Measurements from ENCODE around the gene AK4.

The AK4 gene

DNA sequence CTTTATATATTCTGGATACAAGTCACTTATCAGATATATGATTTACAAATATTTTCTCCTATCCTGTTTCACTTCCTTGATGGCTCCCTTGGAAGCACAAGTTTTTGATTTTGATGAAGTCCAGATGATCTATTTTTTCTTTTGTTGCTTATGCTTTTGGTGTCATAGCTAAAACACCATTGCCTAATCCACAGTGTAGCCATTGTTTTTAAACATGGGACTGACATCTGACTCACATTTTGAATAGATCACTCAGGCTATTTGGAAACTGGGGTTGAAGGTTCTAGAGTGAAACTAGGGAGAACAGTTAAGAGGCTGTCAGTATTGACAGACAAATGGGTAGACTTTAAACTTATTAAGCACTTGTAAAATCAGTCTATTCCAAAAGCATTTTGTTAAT, 16.6 kb downstream of the AK4 start:
- H3K36me3 Mint-ChIP-seq, result peaks cover 15% of the 10 kb centered on the region
- no peak overlapping the region for H3K27ac Mint-ChIP-seq
- H3K9me3 Mint-ChIP-seq, result no peaks in the 10 kb centered on the region
- H3K4me3 Mint-ChIP-seq, result no peak overlapping the region
- H3K4me1 Mint-ChIP-seq, result peaks cover 6% of the 10 kb centered on the region
- DNase-seq (ENCODE audit: low spot score in 2 of 2) (no peak), ATAC-seq (no peak)

DNA sequence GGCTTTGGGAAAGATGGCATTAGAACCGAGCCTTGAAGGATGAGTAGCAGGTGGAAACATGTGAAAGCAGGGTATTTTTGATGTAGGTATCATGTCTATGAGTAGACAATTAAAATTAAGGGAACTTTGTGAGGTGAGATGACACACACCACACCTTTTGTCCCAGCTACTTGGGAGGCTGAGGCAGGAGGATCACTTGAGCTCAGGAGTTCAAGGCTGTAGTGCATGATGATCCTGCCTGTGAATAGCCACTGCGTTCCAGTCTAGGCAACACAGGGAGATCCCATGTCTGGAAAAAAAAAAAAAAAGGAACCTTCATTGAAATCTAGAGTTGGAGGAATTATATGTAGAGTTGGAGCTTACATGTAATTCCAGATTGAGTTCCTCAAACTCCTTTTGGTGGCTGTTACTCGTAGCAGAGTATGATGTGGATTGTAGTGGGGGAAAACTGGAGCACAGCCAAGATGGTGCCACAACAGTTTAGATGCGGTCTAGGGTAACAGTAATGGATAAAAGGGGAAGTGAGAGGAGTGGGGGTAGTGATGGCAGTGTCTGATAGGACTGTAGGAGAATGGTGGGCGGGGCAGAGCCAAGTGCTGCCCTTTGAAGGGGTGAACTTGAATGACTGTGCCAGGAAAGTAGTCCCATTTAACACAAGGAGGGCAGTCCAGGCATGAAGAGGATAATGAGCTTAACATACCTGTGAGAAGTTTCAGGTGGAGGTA, 17.4 kb downstream of the AK4 start:
- Mint-ChIP-seq H3K4me3 (no peak overlapping the region), H3K36me3 (peaks cover 18% of the 10 kb centered on the region), H3K4me1 (peaks cover 6% of the 10 kb centered on the region), H3K27ac (no peak overlapping the region), H3K9me3 (no peaks in the 10 kb centered on the region)
- ATAC-seq, result no peak
- DNase-seq (ENCODE audit: low spot score in 2 of 2), result no peak

DNA sequence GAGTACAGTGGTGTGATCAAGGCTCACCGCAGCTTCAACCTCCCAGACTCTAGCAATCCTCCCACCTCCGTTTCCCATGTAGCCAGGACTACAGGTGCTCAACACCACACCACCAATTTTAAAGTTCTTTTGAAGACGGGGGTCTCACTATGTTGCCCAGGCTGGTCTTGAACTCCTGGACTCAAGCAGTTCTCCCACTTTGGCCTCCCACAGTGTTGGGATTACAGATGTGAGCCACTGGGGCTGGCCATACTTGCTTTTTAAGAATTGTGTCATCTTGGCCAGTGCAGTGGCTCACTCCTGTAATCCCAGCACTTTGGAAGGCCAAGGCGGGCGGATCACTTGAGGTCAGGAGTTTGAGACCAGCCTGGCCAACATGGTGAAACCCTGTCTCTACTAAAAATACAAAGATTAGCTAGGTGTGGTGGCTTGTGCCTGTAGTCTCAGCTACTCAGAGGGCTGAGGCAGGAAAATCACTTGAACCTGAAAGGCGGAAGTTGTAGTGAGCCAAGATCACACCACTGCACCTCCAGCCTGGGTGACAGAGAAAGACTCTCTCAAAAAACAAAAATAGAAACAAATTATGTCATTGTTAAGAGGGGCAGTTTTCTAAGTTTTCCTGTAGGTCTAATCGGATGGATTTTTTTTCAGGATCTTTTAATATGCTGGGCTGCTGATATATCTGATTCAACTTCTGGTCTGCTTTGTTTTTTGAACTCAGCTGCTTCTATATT, 18.7 kb downstream of the AK4 start:
- peaks cover 18% of the 10 kb centered on the region for H3K36me3 Mint-ChIP-seq
- peaks cover 6% of the 10 kb centered on the region for H3K4me1 Mint-ChIP-seq
- DNase-seq (ENCODE audit: low spot score in 2 of 2), result no peak
- ATAC-seq, result no peak
- H3K4me3 Mint-ChIP-seq, result no peak overlapping the region
- no peak overlapping the region for H3K27ac Mint-ChIP-seq
- H3K9me3 Mint-ChIP-seq, result no peaks in the 10 kb centered on the region

DNA sequence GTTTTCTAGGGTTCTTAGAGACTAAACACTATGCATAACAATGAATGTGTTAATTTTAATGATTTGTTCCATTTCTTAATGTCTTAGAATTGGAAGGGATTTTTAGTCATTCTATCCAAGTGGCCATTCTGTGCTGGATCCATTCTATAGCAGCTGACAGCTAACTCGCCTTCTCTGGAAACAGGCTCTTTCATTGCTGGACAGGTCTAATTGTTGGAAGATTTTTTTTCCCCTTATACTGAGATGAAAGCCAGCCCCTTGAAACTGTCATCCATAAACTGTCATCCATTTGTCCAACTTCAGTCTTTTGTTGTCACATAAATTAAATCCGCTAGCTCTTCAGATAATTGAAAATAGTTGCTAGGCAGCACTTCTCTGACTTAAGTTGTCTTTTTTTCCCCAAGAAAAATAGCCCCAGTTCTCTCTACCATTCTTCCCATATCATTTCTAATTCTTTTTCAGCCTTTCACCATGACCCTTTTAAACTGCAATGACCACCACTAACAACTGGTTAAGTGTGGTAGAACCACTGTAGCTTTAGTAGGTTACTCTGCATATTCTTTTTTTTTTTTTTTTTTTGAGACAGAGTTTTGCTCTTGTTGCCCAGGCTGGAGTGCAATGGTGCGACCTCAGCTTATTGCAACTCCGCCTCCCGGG, 19.7 kb downstream of the AK4 start:
- no peak overlapping the region for H3K27ac Mint-ChIP-seq
- DNase-seq (ENCODE audit: low spot score in 2 of 2) (no peak), ATAC-seq (no peak)
- peaks cover 6% of the 10 kb centered on the region for H3K4me1 Mint-ChIP-seq
- peaks cover 18% of the 10 kb centered on the region for H3K36me3 Mint-ChIP-seq
- H3K4me3 Mint-ChIP-seq, result no peak overlapping the region
- H3K9me3 Mint-ChIP-seq, result no peaks in the 10 kb centered on the region

DNA sequence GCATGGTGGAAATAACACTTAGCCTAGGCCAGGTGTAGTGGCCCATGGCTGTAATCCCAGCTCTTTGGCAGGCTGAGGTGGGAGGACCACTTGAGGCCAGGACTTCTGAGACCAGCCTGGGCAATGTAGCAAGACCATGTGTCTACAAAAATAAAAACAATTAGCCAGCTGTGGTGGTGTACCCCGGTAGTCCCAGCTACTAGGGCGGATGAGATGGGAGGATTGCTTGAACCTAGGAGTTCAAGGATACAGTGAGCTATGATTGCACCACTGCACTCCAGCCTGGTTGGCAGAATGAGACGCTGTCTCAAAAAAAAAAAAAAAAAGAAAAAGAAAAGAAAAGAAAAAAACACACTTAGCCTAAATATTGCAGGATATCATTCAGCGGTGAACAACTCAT, 20.9 kb downstream of the AK4 start:
- no peak overlapping the region for H3K4me3 Mint-ChIP-seq
- H3K36me3 Mint-ChIP-seq, result peaks cover 18% of the 10 kb centered on the region
- DNase-seq (ENCODE audit: low spot score in 2 of 2) (no peak), ATAC-seq (no peak)
- no peak overlapping the region for H3K27ac Mint-ChIP-seq
- H3K4me1 Mint-ChIP-seq, result peaks cover 6% of the 10 kb centered on the region
- H3K9me3 Mint-ChIP-seq, result no peaks in the 10 kb centered on the region

DNA sequence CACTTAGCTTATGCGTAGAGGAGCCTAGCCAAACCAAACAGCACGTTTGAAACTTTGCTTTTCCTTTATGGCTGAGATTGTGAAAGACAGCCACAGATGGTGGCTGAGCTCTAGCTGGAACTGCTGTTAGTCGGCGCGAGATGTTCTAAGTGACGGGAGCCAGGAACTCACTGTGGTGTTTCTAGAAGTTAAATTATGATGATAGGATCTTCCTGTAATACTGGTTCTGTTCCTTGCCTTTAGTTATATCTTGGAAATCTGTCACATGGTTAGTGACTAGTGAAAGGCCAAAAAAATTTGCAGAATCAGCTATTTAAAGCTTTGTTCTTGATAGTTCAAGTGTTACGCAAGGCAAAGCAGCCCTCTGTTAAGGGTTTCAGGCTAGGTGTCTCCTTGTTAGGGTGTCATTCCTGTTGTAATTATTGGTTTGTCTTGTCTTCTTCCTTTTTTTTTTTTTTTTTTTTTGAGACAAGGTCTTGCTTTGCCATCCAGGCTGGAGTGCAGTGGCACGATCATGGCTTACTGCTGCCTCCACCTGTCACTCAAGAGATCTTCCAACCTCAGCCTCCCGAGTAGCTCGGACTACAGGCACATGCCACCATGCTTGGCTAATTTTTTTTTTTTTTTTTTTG, 22.6 kb downstream of the AK4 start:
- no peaks in the 10 kb centered on the region for H3K9me3 Mint-ChIP-seq
- DNase-seq (ENCODE audit: low spot score in 2 of 2), result no peak

DNA sequence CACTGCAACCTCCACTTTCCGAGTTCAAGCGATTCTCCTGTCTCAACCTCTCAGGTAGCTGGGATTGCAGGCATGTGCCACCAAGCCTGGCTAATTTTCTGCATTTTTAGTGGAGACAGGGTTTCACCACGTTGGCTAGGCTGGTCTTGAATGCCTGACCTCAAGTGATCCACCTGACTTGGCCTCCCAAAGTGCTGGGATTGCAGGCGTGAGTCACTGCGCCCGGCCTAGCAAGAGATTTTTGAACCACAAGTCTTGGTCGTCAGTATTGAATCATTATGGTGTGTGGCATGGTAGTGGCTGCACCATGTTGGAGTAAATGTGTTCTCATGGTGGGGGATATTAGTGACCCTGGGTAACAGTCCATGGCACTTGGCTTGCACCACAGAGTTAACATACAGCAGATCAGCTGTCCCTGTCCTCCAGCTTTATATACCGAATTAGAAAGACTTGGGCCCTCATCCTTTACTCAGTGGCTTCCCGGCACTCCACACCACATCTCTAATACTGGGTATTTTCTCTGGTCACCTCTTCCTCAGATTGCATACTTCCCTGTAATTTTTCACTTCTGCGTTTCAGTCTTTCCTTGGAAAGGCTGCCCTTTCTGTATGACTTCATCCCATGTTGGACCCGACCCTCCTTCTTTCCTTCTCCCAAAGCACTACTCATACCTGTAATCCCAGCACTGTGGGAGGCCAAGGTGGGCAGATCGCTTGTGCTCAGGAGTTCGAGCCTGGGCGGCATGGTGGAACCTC, 25.1 kb downstream of the AK4 start:
- H3K27ac Mint-ChIP-seq, result no peak overlapping the region
- peaks cover 12% of the 10 kb centered on the region for H3K36me3 Mint-ChIP-seq
- H3K4me1 Mint-ChIP-seq, result no peaks in the 10 kb centered on the region
- no peak for DNase-seq (ENCODE audit: low spot score in 2 of 2)
- ATAC-seq, result no peak
- no peaks in the 10 kb centered on the region for H3K9me3 Mint-ChIP-seq
- no peak overlapping the region for H3K4me3 Mint-ChIP-seq

More for the DNA sequence above, 22.6 kb downstream of the AK4 start:
- Mint-ChIP-seq H3K27ac (no peak overlapping the region), H3K36me3 (peaks cover 15% of the 10 kb centered on the region), H3K4me3 (no peak overlapping the region), H3K4me1 (peaks cover 2% of the 10 kb centered on the region)
- ATAC-seq, result no peak

DNA sequence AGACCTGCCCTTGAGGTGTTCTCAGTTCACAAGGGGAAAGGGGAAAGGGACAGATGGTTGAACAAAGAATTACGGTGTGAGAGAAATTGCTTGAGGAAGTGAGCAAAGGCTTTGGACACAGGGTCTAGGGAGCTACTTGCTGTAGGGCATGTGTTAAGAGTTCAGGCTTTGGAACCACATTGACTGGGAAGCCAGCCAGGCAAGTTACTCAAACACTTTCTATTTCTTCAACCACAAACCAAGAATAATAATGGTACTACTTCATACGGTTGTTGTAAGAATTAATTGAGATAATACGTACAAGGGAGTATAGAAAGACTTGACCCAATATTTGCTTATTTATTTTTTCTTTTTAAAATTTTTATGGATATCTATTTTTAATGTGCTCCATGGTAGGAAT, 26.6 kb downstream of the AK4 start:
- Mint-ChIP-seq H3K4me3 (no peak overlapping the region), H3K27ac (no peak overlapping the region), H3K9me3 (no peaks in the 10 kb centered on the region), H3K4me1 (no peaks in the 10 kb centered on the region), H3K36me3 (peaks cover 3% of the 10 kb centered on the region)
- DNase-seq (ENCODE audit: low spot score in 2 of 2) (no peak), ATAC-seq (no peak)

DNA sequence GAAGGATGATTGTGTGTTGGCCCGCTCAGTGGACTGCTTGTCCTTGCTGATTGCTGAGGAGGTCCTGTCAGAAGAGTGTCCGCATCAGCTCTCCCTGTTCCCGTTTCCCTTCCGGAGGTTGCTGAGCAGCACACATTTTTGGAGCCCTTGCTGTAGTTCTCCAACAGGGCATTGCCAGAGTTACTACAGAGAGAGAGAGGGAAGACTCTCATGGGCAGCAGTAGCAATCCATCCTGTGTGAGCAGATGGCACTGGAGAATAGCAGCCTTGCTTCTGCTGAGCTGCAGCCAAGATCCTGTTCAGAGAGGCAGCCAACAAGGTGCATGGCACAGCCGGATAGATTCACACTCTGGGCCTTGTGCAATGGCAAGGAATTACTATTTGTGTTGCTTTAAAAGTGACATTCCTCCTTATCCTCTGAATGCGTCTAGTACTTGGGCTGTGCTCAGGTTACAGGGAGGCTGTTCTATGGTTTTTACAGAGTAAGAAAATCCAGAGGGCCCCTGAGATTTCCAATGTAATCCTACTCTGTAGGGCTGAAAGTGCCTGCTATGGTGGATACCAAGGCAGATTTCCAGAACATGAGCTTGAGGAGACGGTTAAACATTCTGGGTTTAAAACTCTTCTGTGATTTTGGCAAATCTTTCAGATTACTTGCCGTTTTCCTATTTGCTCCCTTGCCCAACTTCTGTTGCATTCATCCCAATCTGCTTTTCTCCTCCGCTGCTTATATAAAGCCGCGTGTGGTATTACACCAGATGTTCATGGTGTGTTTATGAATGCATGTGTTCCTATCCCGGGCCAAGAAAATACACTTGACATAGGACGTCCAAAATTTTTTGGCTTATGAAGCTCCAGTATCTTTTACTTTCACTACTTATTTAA, 27.4 kb downstream of the AK4 start:
- H3K9me3 Mint-ChIP-seq, result no peaks in the 10 kb centered on the region
- DNase-seq (ENCODE audit: low spot score in 2 of 2), result no peak
- no peak for ATAC-seq
- H3K4me1 Mint-ChIP-seq, result no peaks in the 10 kb centered on the region
- H3K36me3 Mint-ChIP-seq, result no peaks in the 10 kb centered on the region
- H3K27ac Mint-ChIP-seq, result no peak overlapping the region
- no peak overlapping the region for H3K4me3 Mint-ChIP-seq

DNA sequence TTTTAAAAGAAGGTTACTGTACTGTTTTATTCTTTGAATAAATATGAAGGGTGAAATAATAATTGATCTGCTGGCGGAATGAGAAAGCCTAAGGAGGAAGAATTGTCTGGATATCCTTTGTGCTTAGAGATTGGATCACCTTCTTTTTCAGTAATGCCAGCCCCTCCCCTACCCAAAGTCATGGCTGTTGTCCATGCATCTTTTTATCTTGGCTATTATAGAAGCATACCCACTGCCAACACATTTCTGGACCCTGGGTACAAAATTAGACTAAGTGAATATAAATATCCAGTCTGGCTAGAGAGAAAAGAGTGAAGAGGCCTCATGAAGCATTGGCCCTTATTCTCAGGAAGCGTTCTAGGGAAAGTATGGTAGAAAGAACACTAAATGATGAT, 28.1 kb downstream of the AK4 start:
- H3K9me3 Mint-ChIP-seq, result no peaks in the 10 kb centered on the region
- no peak for DNase-seq (ENCODE audit: low spot score in 2 of 2)
- H3K36me3 Mint-ChIP-seq, result no peaks in the 10 kb centered on the region
- H3K27ac Mint-ChIP-seq, result no peak overlapping the region
- no peak overlapping the region for H3K4me3 Mint-ChIP-seq
- H3K4me1 Mint-ChIP-seq, result no peaks in the 10 kb centered on the region
- ATAC-seq, result no peak

DNA sequence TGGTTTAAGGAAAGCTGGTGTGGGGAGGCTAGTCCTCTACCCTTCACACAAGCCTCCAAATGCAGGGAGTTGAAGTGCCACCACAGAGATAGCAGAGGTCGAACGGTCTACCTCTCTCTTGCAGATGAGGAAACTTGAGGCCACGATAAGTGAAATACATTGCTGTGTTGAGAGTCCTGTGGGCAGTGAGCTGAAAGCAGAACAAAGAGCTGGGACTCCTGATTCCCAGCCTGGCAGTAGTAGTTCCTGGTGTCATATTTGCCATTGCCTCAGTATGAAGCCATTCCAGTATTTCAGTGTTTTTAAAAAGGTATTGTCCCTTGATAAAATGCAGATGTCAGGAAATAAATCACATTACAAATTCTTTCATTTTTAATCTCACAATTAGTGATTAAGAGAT, 28.6 kb downstream of the AK4 start:
- no peaks in the 10 kb centered on the region for H3K4me1 Mint-ChIP-seq
- H3K36me3 Mint-ChIP-seq, result no peaks in the 10 kb centered on the region
- ATAC-seq (no peak), DNase-seq (ENCODE audit: low spot score in 2 of 2) (no peak)
- H3K27ac Mint-ChIP-seq, result no peak overlapping the region
- no peak overlapping the region for H3K4me3 Mint-ChIP-seq
- no peaks in the 10 kb centered on the region for H3K9me3 Mint-ChIP-seq

DNA sequence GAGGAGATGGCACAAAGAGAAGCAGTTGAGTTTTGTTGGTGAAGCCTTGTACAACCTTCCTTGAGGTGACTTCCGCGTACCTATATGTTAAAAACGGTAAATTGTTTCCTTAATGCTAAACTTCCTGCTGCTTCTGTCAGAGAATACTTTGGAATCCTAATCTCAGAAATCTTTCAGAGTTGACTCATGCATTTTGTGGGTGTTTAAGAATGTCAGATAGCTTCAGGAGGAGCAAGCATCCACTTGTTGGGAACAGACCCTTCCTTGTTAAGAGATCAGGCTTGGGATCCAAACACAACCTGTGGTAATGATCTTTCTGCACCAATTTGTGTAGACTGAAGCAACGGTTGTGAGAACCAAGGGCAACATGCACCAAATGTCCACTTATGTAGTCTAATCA, 29.5 kb downstream of the AK4 start:
- no peak overlapping the region for H3K4me3 Mint-ChIP-seq
- no peak overlapping the region for H3K27ac Mint-ChIP-seq
- H3K9me3 Mint-ChIP-seq, result no peaks in the 10 kb centered on the region
- no peaks in the 10 kb centered on the region for H3K4me1 Mint-ChIP-seq
- DNase-seq (ENCODE audit: low spot score in 2 of 2) (no peak), ATAC-seq (no peak)
- no peaks in the 10 kb centered on the region for H3K36me3 Mint-ChIP-seq

DNA sequence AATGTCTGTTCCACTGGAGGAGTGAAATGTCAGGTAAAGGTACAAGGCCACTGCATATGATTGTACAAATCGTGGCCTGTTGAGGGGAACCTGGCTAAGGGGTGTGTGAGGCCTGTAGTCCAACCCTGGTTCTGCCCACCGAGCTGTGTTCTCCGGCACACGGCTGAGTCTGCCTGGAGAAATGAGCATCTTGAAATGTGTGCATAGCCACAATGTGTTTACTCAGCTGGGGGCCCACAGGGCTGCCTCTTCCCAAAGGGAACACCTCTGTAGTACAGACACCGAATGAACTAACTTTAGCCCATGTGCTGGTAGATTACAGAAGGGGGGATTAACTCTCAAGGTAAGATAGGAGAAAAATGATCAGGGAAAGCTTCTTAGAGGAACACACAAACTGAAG, 30.2 kb downstream of the AK4 start:
- Mint-ChIP-seq H3K36me3 (no peaks in the 10 kb centered on the region), H3K9me3 (no peaks in the 10 kb centered on the region), H3K27ac (no peak overlapping the region), H3K4me3 (no peak overlapping the region), H3K4me1 (no peaks in the 10 kb centered on the region)
- no peak for DNase-seq (ENCODE audit: low spot score in 2 of 2)
- ATAC-seq, result no peak

DNA sequence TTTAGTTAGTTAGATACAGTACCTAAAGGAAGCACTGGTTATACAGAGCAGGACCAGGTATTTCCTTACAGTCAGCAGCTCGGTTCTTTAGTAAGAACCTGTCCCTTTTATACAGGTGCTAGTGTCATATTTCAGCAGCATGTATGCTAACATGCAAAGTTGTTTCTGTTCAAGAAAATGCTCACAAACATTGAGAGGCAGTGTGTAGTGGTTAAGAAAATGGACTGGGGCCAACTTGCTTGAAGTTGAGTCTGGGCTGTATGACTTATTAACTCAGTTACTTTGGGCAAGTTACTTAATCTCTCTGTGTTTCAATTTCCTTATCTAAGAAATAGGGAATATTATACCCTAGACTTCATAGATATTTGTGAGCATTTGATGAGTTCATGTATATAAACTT, 31.1 kb downstream of the AK4 start:
- no peaks in the 10 kb centered on the region for H3K36me3 Mint-ChIP-seq
- no peaks in the 10 kb centered on the region for H3K9me3 Mint-ChIP-seq
- H3K4me3 Mint-ChIP-seq, result no peak overlapping the region
- H3K27ac Mint-ChIP-seq, result no peak overlapping the region
- no peaks in the 10 kb centered on the region for H3K4me1 Mint-ChIP-seq
- DNase-seq (ENCODE audit: low spot score in 2 of 2) (no peak), ATAC-seq (no peak)
